NCI-H1092 (cell line): Measurements from ENCODE around the gene ADAMTS8.

Experiments used
- DNase-seq: peaks from one replicate; lab custom pipeline; 2025; lab: John Stamatoyannopoulos, UW

The ADAMTS8 gene

GRCh38 chr11:130462101-130462885 is 33.9 kb upstream of the ADAMTS8 start:
- no peak for DNase-seq

- no peak for DNase-seq
Measured at GRCh38 chr11:130459521-130459920, 31.1 kb upstream of the ADAMTS8 start.

- DNase-seq = no peak
Measured at GRCh38 chr11:130458410-130458729, 30.0 kb upstream of the ADAMTS8 start.

DNA sequence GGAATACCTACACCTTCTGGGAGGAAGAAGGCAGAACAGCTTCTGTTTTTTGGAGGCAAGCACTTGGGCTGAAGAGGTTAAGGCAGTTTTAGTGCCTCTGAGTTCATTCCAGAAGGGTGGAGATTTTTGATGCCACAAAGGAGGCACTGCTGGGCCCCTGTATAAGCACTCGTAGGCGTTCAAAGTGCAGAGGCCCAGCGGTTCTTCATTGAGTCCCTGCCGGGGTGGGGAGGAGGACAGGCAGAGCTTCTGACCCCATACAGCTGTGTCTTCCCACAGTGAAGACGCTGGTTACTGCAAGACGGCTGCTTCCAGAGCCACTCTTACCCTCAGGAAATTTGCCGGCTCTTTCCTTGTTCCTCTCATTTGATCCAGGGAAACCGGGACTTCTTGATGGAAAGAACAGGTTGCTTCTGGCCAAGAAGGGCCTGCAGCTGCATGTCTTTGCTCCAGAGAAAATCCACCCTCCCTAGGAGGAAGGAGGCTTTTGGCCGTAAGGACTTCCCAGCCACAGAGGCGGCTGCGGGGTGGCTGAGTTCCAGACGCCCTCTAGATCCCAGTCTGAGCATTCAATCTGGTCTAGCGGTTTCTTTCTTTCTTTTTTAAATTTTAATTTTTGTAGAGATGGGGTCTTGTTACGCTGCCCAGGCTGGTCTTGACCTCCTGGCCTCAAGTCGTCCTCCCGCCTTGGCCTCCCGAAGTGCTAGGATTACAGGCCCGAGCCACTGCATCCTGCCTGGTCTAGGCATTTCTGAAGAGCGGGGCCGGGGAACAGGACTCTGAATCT is 29.4 kb upstream of the ADAMTS8 start:
- no peak for DNase-seq

DNA sequence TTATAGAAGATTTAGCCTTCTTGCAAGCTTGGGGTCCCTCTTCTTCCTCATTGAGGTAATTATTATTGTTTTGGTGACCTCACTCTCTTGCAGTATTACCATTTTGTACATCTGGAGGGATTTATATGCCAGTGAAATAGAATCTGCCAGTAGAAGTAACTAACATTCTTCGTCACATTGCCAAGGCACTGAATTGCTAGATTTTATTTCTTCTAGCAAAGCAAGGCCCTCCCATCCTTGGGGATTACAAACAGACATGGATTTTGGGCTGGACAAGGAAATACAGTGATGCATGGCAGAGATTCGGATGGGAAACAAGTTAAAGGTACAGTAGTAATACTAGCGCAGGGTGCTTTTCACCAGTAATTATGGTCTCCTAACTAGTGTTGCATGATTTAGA is 27.9 kb upstream of the ADAMTS8 start:
- DNase-seq = no peak

DNA sequence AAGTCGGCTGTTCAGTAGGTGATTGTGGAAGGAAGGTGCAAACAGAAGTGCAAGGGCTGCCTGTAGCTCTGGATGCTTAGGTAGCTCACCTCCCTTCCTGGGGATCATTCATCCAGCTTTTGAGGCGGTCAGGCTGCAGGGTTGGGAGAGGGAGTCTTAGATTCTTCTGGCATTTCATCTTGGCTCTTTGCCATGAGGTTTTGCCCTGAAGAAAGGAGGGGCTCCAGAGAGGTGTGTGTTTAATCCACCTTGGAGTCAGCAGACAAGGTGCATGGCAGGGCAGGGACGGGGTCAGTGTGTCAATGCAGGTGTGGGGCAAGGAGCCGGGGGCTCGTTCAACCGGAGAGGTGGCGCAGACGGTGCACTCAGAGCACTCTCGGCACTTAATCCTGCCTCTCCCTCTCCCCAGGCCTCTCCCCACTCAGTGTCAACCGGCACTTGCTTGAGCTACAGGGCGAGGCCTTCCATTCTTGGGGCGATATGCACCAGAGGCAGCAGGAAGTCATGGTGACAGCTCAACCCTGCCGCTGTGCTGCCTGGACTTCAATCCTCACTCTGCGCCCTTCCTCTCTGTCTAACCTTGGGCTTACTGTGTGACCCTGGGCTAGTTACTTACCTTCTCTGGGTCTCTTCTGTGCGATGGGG is 27.2 kb upstream of the ADAMTS8 start:
- no peak for DNase-seq

GRCh38 chr11:130454491-130455252 is 26.3 kb upstream of the ADAMTS8 start:
- DNase-seq = no peak

- no peak for DNase-seq
Measured at GRCh38 chr11:130452940-130453339, 24.5 kb upstream of the ADAMTS8 start.

GRCh38 chr11:130452176-130452575 is 23.8 kb upstream of the ADAMTS8 start:
- no peak for DNase-seq

DNA sequence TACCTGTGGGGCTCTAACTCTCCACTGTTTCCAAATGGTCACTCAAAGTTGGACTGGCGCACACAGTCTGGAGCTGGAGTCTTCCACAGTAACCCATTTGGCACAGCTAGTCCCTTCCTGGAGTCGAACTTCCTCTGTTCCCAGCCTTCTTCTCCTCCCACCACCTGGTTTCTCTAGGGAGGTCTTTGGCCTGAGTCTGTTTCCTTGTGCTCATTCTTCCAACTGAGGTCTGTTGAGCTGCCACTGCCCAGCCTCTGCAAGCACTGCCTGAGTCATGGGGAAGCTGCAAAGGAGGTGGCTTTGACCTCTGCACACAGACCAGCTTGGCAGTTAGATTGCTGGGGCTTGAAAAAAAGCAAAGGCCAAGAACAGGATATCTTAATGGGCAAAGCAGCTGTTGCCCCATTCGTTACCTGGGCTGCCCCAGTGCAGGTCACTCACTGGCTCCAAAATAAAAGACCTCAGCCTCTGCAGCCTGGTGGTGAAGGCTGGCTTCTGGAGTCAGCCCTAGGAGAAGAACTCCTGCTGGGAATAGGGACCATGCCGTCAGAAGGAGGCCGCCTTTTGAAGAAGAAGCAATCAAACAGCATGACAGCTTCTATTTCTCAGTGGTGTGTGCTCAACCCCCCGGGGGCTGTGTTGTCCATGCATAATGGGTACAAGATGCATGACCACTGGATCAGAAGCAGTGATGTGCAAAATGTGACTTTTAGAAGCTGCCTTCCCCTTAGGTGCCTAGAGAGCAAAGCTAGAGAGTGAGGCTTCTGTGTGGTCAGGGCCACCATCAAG is 23.0 kb upstream of the ADAMTS8 start:
- no peak for DNase-seq

- DNase-seq = no peak
Measured at GRCh38 chr11:130449996-130450769, 21.8 kb upstream of the ADAMTS8 start.

GRCh38 chr11:130449310-130449990 is 21.0 kb upstream of the ADAMTS8 start:
- DNase-seq = no peak

GRCh38 chr11:130448416-130449309 is 20.3 kb upstream of the ADAMTS8 start, which contains the start of gene ADAMTS15:
ADAMTS15 (plus strand) TSS chr11:130448645; CDS start chr11:130448974, 329 bp downstream.
- peak; percentile 34 for DNase-seq

DNA sequence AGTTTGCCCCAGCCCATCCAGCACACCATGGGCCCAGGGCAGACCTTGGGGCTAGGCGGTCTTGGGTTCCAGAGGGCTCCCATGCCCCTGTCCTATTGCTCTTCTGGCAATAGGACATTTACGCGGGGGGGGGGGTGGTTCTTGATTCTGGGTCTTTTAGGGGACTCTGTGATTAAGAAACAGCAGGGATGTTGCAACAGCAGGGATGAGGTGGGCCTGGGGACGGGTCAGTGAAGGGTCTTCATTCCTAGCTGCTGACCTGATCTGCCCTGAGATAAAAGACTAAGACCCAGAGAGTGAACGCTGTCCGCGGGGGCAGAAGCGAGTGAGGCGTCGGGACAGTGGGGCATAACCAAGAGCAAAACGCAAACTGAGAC is 19.6 kb upstream of the ADAMTS8 start:
- DNase-seq = no peak

- DNase-seq = no peak
Measured at GRCh38 chr11:130445788-130446187, 17.4 kb upstream of the ADAMTS8 start.

GRCh38 chr11:130442737-130443136 is 14.3 kb upstream of the ADAMTS8 start:
- no peak for DNase-seq

GRCh38 chr11:130441719-130442118 is 13.3 kb upstream of the ADAMTS8 start:
- no peak for DNase-seq

GRCh38 chr11:130439876-130440275 is 11.5 kb upstream of the ADAMTS8 start:
- no peak for DNase-seq

DNA sequence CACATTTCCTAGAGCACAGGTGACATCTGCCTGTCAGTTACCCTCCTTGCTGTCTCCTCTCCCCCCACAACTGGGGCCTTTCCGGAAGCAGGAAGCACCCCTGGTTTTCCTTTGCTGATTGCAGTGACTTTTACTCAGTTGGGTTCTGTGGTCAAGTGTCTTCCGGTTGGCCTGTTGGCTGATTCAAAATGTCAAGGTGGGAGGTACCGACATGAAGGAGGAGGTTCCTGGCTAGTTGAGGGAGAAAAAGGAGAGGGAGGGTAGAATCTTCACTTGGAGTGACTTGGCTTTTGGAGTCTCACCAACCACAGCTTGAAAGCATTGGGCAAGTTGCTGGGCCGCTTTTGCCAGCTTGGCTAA is 10.7 kb upstream of the ADAMTS8 start:
- DNase-seq = no peak
